Anterior cingulate cortex (tissue), 58 donors: ENCODE measurements around the gene FTH1.
A peak's percentile ranks its signal among the peaks of the same experiment; 100 is the strongest.

Experiments used
- DNase-seq, 58 donors: peaks; one replicate each; lab custom pipeline; 2025; lab: John Stamatoyannopoulos, UW

FTH1 gene

DNA sequence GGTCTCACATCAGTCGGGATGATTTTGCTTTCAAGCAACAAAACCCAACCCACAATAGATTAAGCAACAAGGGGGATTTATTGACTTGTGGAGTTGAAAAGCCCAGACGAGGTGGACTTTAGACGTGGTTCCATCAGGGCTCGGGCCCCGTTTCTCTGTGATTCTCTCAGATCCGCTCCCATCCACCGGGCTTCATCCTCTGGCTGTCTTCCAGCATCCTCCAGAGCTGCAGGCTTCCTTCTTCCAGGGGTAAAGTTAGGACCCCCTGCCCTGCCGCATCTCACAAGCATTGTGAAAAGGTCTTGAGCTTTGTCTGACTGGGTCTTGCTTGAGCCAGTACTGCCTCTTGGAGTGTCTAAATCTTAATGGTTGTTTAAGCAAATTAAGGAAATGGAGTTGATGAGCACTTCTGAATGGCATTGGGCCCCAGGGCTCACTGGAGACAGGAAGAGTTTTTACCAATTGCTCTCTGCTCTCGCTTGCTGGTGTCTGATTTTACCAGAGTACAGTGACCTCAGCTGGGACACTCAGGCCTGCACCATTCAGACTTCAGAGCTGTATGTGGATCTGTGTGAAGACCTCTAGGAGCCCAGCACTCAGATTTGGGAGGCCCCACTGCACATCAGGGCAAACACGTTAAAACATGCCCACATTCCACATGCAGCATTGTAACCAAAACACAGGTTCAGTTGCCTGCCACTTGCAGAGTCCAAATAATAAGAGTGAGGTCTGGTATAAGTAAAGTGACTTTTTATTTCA, 13.5 kb upstream of the FTH1 start:
- no peak for DNase-seq

DNA sequence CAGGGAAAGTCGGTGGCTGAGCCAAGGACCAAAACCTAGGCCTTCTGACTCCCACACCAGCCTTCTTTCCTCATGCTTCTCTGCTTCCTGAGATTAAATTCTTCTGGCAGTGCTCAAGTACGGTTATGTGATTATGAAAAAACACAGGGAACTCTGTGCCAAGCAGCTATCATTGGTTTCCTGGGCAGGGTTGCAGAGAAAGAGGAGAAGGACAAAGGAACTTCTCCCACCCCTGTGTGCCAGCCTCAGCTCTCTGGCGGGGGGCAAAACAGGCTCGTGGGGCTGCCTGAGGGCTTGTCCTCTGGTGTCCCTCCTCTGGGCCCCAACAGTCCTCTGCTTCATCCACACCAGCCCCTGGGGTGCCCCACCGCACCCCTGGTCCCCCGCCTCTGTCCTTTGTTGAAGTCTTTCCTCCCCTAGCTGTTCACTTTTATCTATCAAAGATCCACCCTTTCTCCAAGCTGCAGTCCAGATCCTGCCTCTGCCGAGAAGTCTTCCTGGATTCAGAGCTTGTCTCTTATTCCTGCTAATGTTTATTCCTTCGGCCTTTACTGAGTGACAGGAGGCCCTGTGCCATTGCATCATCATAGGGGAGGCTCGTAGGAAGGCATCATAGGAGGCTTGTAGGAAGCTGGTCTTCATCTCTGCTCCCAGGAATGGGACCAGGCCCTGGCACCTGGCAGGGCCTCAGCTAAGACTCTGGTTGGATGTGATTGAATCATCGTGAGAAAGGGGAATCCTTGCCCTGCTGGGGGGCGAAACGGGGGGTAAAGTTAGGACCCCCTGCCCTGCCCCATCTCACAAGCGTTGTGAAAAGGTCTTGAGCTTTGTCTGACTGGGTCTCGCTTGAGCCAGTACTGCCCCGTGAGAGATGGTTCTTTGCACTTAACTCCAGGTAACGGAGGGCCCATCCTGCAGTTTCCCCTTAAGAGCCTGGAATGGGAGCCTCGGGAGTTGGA, 11.5 kb upstream of the FTH1 start:
- no peak for DNase-seq

DNA sequence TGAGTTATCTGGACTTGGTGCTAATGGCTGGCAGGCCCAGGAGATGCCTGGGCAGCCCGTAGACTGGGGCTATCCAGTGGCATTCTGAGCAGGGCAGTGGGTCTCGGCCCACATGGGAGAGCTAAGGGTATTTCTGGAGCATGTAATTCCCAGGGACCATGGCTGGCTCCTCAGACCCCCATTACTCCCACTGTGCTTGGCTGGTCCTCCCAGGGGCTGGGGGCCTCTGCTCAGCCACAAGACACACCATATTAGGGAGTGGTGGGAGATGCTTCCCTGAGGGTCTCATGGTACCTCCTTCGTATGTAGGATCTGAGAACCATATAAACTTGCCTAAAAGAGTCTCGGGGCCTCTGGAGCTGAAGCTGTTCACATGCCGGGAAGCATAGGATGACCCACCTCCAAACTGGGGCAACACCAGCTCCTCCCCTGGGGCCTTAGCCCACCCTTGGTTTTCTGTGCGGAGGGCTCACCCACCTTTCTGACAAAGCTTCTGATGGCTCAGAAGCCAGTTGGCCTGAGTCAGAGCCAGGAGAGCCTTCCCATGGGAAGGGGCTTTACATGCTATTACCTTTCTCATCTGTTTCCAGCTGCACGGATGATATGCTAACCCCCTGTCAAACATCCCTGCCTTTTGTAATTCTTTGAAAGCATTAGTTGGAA, 9.5 kb upstream of the FTH1 start:
- no peak for DNase-seq

- no peak for DNase-seq
These were observed 9.0 kb upstream of the FTH1 start for GRCh38 chr11:61976420-61976800.

DNA sequence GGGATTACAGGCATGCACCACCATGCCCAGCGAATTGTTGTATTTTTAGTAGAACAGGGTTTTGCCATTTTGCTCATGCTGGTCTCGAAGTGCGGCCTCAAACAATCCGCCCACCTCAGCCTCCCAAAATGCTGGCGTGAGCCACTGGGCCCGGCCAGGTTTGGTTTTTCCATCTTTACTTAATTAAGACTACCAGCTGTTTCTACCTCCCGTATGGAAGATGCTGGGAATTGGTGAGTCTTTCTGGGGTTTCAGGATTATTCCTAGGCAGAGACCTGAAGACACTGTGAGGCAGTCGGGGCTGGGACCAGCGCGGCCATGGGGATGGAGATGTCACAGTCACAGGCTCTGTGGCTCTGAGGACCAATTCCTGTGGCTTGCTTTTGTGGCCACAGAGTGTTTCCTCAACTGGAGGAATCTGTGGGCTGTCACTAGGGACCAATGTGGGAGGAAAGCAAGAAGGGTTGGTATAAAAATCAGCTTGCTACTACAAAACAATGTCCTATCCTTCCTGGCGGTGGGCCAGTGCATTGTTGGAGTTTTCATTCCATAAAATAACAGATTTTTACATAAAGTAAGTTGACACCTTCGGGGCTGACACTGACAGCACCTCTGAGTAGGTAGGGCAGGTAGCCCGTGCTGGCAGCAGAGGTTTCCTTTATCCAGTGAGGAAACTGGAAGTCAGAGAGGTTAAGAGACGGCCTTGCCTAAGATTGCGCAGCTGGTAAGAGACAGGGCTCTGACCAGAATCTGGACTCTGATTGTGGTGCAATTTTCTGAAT, 8.4 kb upstream of the FTH1 start:
- DNase-seq = no peak

GRCh38 chr11:61974766-61975631, 7.6 kb upstream of the FTH1 start:
- no peak for DNase-seq

DNA sequence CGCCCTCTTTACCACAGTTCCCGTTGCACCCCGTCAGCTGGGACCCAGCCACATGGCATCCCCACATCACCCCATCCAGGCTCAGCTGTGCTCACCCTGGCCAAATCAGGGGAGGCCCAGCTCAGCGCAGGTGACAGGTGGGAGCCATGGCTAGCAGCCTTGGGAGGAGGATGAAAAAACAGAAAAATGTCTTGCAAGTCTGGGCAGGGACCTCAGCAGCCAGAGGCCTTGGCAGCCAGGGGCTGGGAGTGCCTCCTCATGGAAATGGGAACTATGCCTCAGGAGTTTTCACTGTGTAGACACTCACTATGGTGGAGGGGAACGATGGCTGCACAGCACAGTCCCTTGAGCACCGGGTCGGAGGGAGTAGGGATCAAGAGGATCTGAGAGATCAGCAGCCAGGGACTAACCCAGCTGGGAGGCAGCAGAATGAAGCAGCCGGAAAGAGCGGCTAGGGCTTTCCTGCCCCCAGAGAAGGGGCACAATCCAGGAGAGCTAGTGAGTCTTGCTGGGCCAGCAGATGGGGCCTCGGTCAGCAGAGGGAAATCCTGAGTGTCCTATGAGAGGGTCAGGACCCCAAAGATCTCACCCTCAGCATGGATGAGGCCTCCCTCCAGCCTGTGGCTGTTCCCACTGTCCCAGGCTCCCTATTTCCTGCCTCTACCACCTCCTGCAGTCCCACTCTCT, 6.2 kb upstream of the FTH1 start:
- DNase-seq = no peak

GRCh38 chr11:61972672-61973475, 5.4 kb upstream of the FTH1 start:
- no peak for DNase-seq

DNA sequence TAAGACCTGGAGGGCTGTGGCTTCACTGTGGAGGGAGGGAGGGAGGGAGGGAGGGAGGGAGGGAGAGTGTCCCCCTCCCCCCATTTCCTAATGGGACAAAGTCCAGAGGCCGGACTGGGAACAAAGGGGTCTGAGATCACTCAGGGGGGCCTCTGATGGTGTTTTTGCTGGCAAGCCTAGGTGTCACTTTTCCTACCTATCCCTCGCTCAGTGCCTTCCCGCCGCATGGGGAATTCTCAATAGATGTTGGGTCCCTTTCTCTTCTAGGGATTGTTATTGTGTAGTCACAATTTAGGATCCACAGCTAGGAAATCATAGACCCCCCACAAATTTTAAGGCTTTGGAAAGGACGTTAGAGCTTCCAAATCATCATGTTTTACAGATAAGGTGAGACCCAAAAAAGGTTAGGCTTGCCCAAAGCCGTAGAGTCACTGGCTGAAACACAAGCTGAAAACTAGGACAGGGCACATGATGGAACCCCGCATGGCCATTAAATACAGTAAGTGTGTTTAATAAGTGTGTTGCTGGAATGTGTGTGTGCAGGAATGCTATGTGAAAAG, 4.8 kb upstream of the FTH1 start:
- no peak for DNase-seq

DNA sequence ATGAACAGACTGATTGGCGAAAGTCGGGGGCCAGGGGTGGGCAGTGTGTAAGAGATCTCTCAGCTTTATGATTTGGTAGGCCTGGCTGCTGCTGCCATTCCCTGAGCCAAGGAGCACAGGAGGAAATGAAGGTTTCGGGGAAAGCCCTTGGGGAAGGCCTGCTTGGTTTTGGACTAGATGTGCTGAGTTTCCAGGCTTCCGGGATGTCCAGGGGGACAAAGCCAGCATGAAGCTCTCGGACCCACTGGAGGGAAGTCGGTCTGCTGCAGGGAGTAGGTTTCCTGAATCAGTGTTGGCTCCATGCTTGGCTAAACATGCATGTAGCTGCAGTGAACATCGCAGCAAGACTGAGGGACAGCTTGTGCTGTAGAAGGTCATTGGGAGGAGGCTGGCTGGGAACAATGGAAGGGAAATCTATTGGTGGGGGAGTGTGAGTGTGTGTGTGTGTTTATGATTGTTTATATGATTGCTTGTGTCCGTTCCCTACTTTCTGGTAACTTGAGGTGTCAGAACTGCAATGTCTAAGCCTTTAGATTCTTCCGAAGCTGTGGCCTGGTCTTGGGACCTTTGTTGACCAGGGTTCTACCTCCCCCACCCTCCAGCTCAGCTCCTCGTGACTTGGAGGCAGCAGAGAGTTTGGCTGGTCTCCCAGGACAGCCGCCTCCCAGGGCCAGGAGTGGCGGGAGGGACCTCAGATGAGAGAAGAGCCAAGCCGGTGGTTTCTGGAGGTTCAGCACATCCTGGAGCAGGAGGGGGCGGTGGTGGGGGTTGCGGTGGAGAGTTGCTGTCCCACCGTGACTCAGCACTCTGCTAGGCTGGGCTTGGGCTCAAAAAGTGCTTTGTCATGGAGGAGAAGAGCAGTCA, 4.0 kb upstream of the FTH1 start:
- DNase-seq = peak; percentile 51 to 98 (median 92)

DNA sequence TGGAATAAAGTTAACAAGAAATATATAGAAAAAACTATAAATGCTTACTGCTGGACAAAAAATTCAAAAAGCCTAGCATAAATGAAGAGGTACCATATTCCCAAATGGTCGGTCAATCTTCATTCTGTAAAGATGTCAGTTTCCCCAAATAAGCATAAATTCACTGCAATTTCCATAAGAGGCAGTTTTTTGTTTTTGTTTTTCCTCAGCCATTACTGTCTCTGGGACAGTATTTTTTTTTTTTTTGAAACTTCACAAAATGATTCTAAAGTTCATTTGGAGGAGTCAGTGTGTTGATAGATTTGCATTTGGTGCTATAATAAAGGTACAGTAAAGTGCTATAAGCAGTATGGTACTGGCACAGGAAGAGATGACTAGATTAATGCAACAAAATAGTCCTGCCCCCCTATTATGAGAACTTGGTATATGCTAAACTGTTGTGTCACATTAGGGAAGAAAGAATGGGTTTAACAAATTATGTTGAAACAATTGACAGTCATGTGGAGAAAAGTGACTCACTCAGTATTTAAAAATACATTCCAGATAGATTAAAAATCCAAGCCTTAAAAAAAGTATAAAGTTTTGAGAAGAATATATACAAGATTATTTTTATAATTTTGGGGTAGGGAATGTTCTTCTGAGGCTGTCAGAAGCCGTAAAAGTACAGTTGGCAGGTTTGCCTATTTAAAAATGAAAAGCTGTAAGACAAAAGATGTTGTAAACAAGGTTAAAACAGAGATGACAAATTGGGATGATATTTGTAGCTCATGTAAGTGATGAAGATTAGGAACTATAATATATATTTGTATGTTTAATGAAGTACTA, 2.6 kb upstream of the FTH1 start:
- no peak for DNase-seq

DNA sequence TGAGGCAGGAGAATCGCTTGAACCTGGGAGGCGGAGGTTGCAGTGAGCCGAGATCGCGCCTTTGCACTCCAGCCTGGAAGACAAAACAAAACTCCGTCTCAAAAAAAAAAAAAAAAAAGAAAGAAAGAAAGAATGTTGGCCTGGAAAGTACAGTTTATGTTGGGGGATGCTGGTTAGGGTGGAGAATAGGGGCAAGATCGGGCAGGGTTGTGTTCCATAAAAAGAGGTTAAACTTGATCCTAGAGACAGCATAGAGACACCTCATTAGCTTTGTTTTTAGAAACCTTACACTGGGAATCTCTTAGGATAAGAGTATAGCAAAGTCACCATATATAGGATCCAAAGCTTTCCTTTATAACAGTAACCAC, 1.9 kb upstream of the FTH1 start:
- DNase-seq = no peak

- no peak for DNase-seq
These were observed 1.4 kb upstream of the FTH1 start for GRCh38 chr11:61968758-61969390.

DNA sequence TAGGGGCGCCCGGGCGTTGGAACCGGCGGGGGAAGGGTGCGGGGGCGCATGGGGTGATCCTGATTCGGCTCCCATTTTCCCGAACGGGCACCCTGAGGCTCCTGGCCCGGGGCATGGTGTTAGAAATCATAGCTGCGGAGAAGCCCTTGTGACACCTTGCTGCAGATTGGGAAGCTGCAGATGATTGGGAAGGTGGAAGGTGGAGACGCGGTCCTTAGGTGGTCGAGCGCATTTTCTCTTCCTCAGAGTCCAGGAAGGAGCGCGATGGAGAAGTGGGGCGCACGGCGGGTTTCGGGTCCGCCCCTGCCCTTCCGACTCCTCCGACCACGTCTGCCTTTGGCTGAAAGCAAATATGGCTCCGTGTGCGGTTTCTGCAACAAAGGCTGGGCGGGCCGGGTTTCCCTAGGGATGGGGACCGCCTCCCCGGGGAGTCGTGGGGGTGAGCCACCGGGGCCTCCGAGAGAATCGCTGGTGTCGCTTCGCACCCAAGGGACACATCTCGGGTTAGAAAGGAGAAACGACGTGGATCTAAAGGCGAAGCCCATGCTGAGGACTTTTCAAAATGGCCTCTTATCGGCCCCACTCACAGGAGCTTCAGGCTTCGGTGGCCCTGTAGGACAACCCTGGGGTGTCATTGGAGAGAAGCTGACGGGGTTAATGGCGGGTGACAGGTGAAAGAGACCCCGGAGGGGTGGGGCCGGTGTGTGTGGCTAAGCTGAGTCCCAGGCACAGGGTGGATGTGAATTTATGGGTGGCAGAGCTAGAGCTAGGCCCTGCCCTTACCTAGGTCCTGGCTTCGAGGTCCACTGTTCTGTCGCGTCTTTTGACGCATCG, 707 bp upstream of the FTH1 start:
- peak in 31 of 58 donors; percentile 39 to 84 (median 68) for DNase-seq
